ENCODE results near the gene RXRA.

Gene RXRA

DNA sequence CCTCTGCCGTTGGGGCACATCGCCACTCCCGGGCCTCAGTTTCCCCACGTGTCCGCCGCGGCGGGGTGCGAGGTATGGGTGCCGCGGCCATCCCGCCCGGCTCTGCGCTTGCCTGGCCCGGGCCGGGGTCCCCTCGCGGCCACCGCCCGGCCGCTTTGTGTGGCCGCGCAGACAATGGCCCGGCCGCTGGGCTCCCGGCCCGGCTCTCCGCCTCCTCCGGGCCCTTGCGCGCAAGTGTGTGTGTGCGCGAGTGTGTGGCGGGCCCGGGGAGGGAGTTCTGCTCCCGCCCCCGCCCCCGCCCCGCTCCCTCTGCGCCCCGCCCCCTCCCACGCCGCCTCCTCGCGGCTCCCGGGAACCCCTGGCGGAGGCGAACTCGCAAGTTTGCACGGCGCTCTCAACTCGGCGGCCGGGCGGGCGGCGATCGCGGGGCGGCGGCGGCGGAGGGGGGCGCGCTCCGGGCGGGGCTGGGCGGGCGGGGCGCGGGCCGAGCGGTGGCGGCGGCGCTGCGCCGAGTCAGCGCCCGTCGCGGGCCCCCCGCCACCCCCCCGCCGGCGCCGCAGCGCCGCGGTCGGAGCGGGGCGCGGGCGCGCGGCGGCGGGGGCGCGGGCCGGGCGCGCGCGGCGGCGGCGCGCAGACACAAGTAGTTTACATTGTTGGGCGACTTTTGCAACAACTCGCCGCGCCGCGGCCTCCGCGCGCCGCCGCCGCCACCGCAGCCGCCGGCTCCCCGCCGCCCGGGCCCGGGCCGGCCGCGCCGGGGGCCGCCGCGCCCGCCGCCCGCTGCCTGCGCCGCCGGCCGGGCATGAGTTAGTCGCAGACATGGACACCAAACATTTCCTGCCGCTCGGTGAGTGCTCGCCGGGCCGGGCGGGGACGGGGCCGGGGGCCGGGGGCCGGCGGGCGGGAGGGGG is at the start of gene RXRA:
RXRA (plus strand) TSS at position 643 of the 911 bp plus-strand sequence; CDS start at position 820, 177 bp downstream.
- no peak for DNase-seq (ENCODE audit: low spot score)
- Histone ChIP-seq H3K27ac (peak within 1 kb of the TSS; percentile 99 to 100), H3K4me3 (peak within 1 kb of the TSS; percentile 97)
- TF ChIP-seq CTCF (IDR thresholded peaks at IDR 0.05): no peak

DNA sequence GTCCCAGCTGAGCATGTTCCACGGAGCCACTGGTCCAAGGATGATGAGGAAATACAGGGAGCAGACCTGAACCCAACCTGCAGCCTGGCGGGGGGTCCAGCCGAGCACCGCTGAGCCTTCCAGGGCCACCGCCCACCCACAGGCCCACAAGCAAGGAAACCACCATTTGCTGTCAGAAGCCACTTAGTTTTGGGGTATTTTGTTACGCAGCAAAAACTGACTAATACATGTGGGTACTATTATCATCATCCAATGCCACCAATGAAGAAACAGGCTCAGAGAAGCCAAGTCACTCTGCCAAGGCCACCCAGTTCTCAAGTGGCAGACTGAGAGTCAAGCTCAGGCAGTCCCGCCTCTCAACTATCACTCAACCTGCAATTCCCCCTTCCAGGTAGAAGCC is 48.0 kb upstream of the RXRA start:
- H3K27ac ChIP-seq: no peak overlapping the region
- H3K4me3 ChIP-seq: no peak overlapping the region
- no peak for DNase-seq (ENCODE audit: low spot score)
- TF ChIP-seq CTCF (IDR thresholded peaks at IDR 0.05): no peak

GRCh38 chr9:134278974-134279640 is 47.1 kb upstream of the RXRA start:
- TF ChIP-seq CTCF (IDR thresholded peaks at IDR 0.05): no peak
- H3K4me3 ChIP-seq: no peak overlapping the region
- no peak for DNase-seq (ENCODE audit: low spot score)
- H3K27ac ChIP-seq: no peak overlapping the region

DNA sequence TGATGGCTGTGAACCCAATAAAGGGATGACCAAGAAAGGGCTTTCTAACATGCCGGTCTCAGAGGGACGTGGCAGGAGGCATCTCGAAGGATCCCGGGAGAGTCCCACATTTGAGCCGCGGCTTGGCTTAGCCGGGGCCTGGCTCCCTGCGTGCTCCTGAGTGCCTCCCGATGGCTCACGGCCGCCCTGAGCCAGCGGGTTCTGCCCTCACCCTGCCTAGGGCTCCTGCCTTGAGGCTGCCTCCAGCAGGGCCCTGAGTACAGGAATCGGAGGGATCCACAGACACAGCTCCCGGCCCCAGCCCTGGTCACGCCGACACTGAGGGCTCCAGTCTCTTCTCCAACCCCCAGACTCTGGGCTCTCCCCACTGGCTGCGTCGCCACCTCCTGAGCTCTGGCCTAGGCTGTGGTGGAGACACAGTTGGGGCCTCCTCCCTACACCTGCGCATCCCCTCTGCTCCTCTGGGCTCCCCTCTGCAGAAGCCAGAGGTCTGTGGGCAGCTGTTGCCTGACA is 44.1 kb upstream of the RXRA start:
- TF ChIP-seq CTCF (IDR thresholded peaks at IDR 0.05): no peak
- DNase-seq (ENCODE audit: low spot score): no peak
- Histone ChIP-seq H3K27ac (no peak overlapping the region), H3K4me3 (no peak overlapping the region)

DNA sequence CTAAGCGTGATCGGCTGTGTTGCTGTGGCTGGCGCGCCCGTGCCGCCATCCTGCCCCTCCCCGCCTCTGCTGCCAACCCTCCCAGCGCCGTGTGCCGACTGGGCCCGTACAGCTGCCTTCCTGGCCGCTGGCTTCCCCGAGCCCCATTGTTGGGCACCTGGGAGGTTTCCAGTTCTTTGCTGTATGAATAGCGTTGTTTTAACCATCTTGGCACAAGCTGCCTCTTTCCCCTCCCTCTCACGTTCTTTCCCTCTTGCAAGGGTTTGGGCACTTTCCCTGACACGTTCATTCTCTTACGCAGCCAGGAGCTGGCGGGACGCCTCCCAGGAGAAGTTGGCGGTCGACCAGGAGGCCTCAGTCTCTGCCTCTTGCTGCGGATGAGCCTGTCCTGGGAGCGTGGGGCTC is 43.1 kb upstream of the RXRA start:
- peak overlapping the region; percentile 9 for H3K4me3 ChIP-seq
- DNase-seq (ENCODE audit: low spot score): peak; percentile 81
- TF ChIP-seq CTCF (IDR thresholded peaks at IDR 0.05): no peak
- no peak overlapping the region for H3K27ac ChIP-seq

DNA sequence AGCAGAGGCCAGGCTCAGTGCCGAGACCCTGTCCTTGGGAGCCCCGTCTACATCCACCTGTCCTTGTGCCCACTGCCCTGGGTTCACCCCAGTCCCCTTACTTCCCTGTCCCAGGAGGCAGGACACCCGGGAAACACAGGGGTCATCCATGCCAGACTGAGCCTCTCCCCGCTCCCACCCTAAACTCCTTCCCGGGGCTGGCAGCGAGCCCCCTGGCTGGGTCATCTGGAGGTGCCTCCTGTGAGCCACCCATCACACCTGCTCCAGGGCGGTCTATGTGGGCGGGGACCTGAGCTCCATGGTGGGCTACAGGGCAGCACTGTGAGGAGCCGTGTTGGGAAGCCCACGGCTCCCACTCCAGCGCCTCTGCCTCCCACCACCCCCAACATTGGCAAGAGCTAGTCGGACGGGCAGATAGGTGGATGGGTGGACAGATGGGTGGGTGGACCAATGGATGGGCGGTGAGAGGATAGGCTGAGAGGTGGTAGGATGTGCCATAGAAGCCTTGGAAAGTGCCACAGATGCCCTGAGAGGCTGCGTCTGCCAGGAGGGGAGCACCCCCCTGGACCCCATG is 42.5 kb upstream of the RXRA start:
- DNase-seq (ENCODE audit: low spot score): no peak
- H3K27ac ChIP-seq: no peak overlapping the region
- no peak for TF ChIP-seq CTCF (IDR thresholded peaks at IDR 0.05)
- no peak overlapping the region for H3K4me3 ChIP-seq

Measured in coronary artery (tissue), 2 donors.